ENCODE data around the gene PATE3. TPM values are rescaled to one million over a fixed set of nuclear protein-coding genes. Genes with fewer than 3 reads are reported as not detected.

Gene PATE3
- total and polyA plus RNA-seq, 5 donors, result not detected

GRCh38 chr11:125772834-125773505 is 15.0 kb upstream of the PATE3 start:
- peak; percentile 79 to 83 for ATAC-seq
- Histone ChIP-seq H3K27ac (ENCODE audit: low read length) (no peak overlapping the region), H3K4me3 (ENCODE audit: low read length) (no peak overlapping the region), H3K4me1 (ENCODE audit: control insufficient read depth, insufficient read depth, low read length) (no peaks in the 10 kb centered on the region), H3K27me3 (ENCODE audit: control insufficient read depth, insufficient read depth) (no peaks in the 10 kb centered on the region), H3K9me3 (ENCODE audit: control insufficient read depth, low read length) (no peaks in the 10 kb centered on the region)
- DNase-seq, result no peak
- WGBS, result 48% methylated on average over 3 of the region's 3 CpGs
- intact Hi-C loops (cut with DNase I), result no loop called here

- H3K27me3 ChIP-seq (ENCODE audit: control insufficient read depth, insufficient read depth), result no peaks in the 10 kb centered on the region
These were observed 14.4 kb upstream of the PATE3 start for GRCh38 chr11:125773516-125773915.

GRCh38 chr11:125777309-125777708 is 10.6 kb upstream of the PATE3 start:
- Histone ChIP-seq H3K4me1 (ENCODE audit: control insufficient read depth, insufficient read depth, low read length) (no peaks in the 10 kb centered on the region), H3K27me3 (ENCODE audit: control insufficient read depth, insufficient read depth) (no peaks in the 10 kb centered on the region), H3K27ac (ENCODE audit: low read length) (no peak overlapping the region), H3K4me3 (ENCODE audit: low read length) (no peak overlapping the region), H3K9me3 (ENCODE audit: control insufficient read depth, low read length) (no peaks in the 10 kb centered on the region)
- DNase-seq (no peak), ATAC-seq (no peak)
- 45% methylated on average over 5 of the region's 5 CpGs for WGBS
- intact Hi-C loops (cut with DNase I), result no loop called here

More at GRCh38 chr11:125773516-125773915, 14.4 kb upstream of the PATE3 start:
- ATAC-seq (peak; percentile 57 to 82), DNase-seq (peak in 2 of 3 donors; percentile 16 to 24)
- H3K27ac ChIP-seq (ENCODE audit: low read length), result no peak overlapping the region
- no peaks in the 10 kb centered on the region for H3K4me1 ChIP-seq (ENCODE audit: control insufficient read depth, insufficient read depth, low read length)
- no peaks in the 10 kb centered on the region for H3K9me3 ChIP-seq (ENCODE audit: control insufficient read depth, low read length)
- no peak overlapping the region for H3K4me3 ChIP-seq (ENCODE audit: low read length)
- intact Hi-C loops (cut with DNase I), result no loop called here
- WGBS, result 50% methylated on average over 3 of the region's 3 CpGs

GRCh38 chr11:125778728-125779127 is 9.2 kb upstream of the PATE3 start, which contains the start of gene PATE2:
Gene PATE2, minus strand, starts transcription at chr11:125778828. Its CDS starts 55 bp downstream, at chr11:125778773.
- Histone ChIP-seq H3K4me1 (ENCODE audit: control insufficient read depth, insufficient read depth, low read length) (no peaks in the 10 kb centered on the region), H3K9me3 (ENCODE audit: control insufficient read depth, low read length) (no peaks in the 10 kb centered on the region), H3K27me3 (ENCODE audit: control insufficient read depth, insufficient read depth) (no peaks in the 10 kb centered on the region), H3K4me3 (ENCODE audit: low read length) (no peak within 1 kb of the TSS), H3K27ac (ENCODE audit: low read length) (no peak within 1 kb of the TSS)
- ATAC-seq (no peak), DNase-seq (no peak)
- intact Hi-C loops (cut with DNase I), result no loop called here

- no peaks in the 10 kb centered on the region for H3K9me3 ChIP-seq (ENCODE audit: control insufficient read depth, low read length)
- DNase-seq, result no peak
- H3K27me3 ChIP-seq (ENCODE audit: control insufficient read depth, insufficient read depth), result no peaks in the 10 kb centered on the region
- WGBS, result 41% methylated on average over 2 of the region's 2 CpGs
- intact Hi-C loops (cut with DNase I), result no loop called here
- no peaks in the 10 kb centered on the region for H3K4me1 ChIP-seq (ENCODE audit: control insufficient read depth, insufficient read depth, low read length)
- no peak for ATAC-seq
- H3K4me3 ChIP-seq (ENCODE audit: low read length), result no peak overlapping the region
- no peak overlapping the region for H3K27ac ChIP-seq (ENCODE audit: low read length)
These were observed 3.2 kb upstream of the PATE3 start for GRCh38 chr11:125784678-125785077.

GRCh38 chr11:125790825-125791224 is 2.9 kb downstream of the PATE3 start:
- intact Hi-C loops (cut with DNase I), result no loop called here
- ATAC-seq (no peak), DNase-seq (no peak)
- Histone ChIP-seq H3K27ac (ENCODE audit: low read length) (no peak overlapping the region), H3K4me1 (ENCODE audit: control insufficient read depth, insufficient read depth, low read length) (no peaks in the 10 kb centered on the region), H3K4me3 (ENCODE audit: low read length) (no peak overlapping the region), H3K9me3 (ENCODE audit: control insufficient read depth, low read length) (no peaks in the 10 kb centered on the region), H3K27me3 (ENCODE audit: control insufficient read depth, insufficient read depth) (no peaks in the 10 kb centered on the region)
- WGBS, result 92% methylated on average over 4 of the region's 4 CpGs

- H3K4me1 ChIP-seq (ENCODE audit: control insufficient read depth, insufficient read depth, low read length), result no peaks in the 10 kb centered on the region
- no peaks in the 10 kb centered on the region for H3K27me3 ChIP-seq (ENCODE audit: control insufficient read depth, insufficient read depth)
- peaks cover 2% of the 10 kb centered on the region for H3K9me3 ChIP-seq (ENCODE audit: control insufficient read depth, low read length)
- no peak overlapping the region for H3K27ac ChIP-seq (ENCODE audit: low read length)
- no peak for ATAC-seq
- DNase-seq, result no peak
- 44% methylated on average over 4 of the region's 4 CpGs for WGBS
- no peak overlapping the region for H3K4me3 ChIP-seq (ENCODE audit: low read length)
- intact Hi-C loops (cut with DNase I), result no loop called here
These were observed 9.7 kb downstream of the PATE3 start for GRCh38 chr11:125797641-125798040.

- Histone ChIP-seq H3K9me3 (ENCODE audit: control insufficient read depth, low read length) (peaks cover 2% of the 10 kb centered on the region), H3K4me1 (ENCODE audit: control insufficient read depth, insufficient read depth, low read length) (no peaks in the 10 kb centered on the region), H3K27ac (ENCODE audit: low read length) (no peak overlapping the region), H3K4me3 (ENCODE audit: low read length) (no peak overlapping the region), H3K27me3 (ENCODE audit: control insufficient read depth, insufficient read depth) (no peaks in the 10 kb centered on the region)
- no peak for ATAC-seq
- WGBS, result 47% methylated on average over 2 of the region's 2 CpGs
- no peak for DNase-seq
- intact Hi-C loops (cut with DNase I), result no loop called here
These were observed 11.9 kb downstream of the PATE3 start for GRCh38 chr11:125799808-125800207.

GRCh38 chr11:125802387-125802786 is 14.5 kb downstream of the PATE3 start:
- ATAC-seq (no peak), DNase-seq (no peak)
- intact Hi-C loops (cut with DNase I), result no loop called here

GRCh38 chr11:125807909-125808308 is 20.0 kb downstream of the PATE3 start:
- DNase-seq, result no peak
- intact Hi-C loops (cut with DNase I), result no loop called here
- Histone ChIP-seq H3K9me3 (ENCODE audit: control insufficient read depth, low read length) (no peaks in the 10 kb centered on the region), H3K27ac (ENCODE audit: low read length) (no peak overlapping the region), H3K27me3 (ENCODE audit: control insufficient read depth, insufficient read depth) (no peaks in the 10 kb centered on the region), H3K4me1 (ENCODE audit: control insufficient read depth, insufficient read depth, low read length) (no peaks in the 10 kb centered on the region), H3K4me3 (ENCODE audit: low read length) (no peak overlapping the region)
- WGBS, result 91% methylated on average over 1 of the region's 1 CpG
- no peak for ATAC-seq

More at GRCh38 chr11:125802387-125802786, 14.5 kb downstream of the PATE3 start:
- Histone ChIP-seq H3K4me3 (ENCODE audit: low read length) (no peak overlapping the region), H3K4me1 (ENCODE audit: control insufficient read depth, insufficient read depth, low read length) (no peaks in the 10 kb centered on the region), H3K27ac (ENCODE audit: low read length) (no peak overlapping the region), H3K9me3 (ENCODE audit: control insufficient read depth, low read length) (no peaks in the 10 kb centered on the region), H3K27me3 (ENCODE audit: control insufficient read depth, insufficient read depth) (no peaks in the 10 kb centered on the region)
- WGBS, result 38% methylated on average over 1 of the region's 1 CpG

- no peak within 1 kb of the TSS for H3K4me3 ChIP-seq (ENCODE audit: low read length)
- H3K4me1 ChIP-seq (ENCODE audit: control insufficient read depth, insufficient read depth, low read length), result no peaks in the 10 kb centered on the region
- intact Hi-C loops (cut with DNase I), result no loop called here
- DNase-seq, result no peak
- no peak for ATAC-seq
- no peak within 1 kb of the TSS for H3K27ac ChIP-seq (ENCODE audit: low read length)
- H3K9me3 ChIP-seq (ENCODE audit: control insufficient read depth, low read length), result no peaks in the 10 kb centered on the region
- no peaks in the 10 kb centered on the region for H3K27me3 ChIP-seq (ENCODE audit: control insufficient read depth, insufficient read depth)
- WGBS, result 40% methylated on average over 3 of the region's 3 CpGs
These were observed 45.1 kb downstream of the PATE3 start, which contains the start of gene PATE4 for GRCh38 chr11:125833016-125833415. Gene PATE4, plus strand, starts transcription at chr11:125833316. Its CDS starts 44 bp downstream, at chr11:125833360.

GRCh38 chr11:125835748-125836147 is 47.8 kb downstream of the PATE3 start:
- no peak overlapping the region for H3K4me3 ChIP-seq (ENCODE audit: low read length)
- intact Hi-C loops (cut with DNase I), result no loop called here
- H3K27me3 ChIP-seq (ENCODE audit: control insufficient read depth, insufficient read depth), result no peaks in the 10 kb centered on the region
- DNase-seq (no peak), ATAC-seq (no peak)
- H3K4me1 ChIP-seq (ENCODE audit: control insufficient read depth, insufficient read depth, low read length), result no peaks in the 10 kb centered on the region
- 83% methylated on average over 6 of the region's 6 CpGs for WGBS
- no peak overlapping the region for H3K27ac ChIP-seq (ENCODE audit: low read length)
- no peaks in the 10 kb centered on the region for H3K9me3 ChIP-seq (ENCODE audit: control insufficient read depth, low read length)

Data from right cardiac atrium (tissue), 5 donors.